GM12878 (cell line): Measurements from ENCODE around the gene ICAM4. TPM values are rescaled to one million over a fixed set of nuclear protein-coding genes. Genes with fewer than 3 reads are reported as not detected.

Experiments
- ATAC-seq: fragments of 200-7000 bp; cut with Tn5 transposase; 3 replicates; pipeline ENCODE4 v1.9.1; 2020; ENCODE audit warnings: mild to moderate bottlenecking, moderate library complexity
- BruUV-seq: library from RNA; stranded (reverse); fragments of 400-500 nt; replicated peaks from 2 replicates; lab custom pipeline; 2021; lab: Mats Ljungman, UMichigan
- CTCF ChIA-PET: fragments of 300-600 bp; sonication (Branson Sonifier 250); formaldehyde crosslinking; extraction: SDS; loops from one replicate; lab custom pipeline; 2021; ENCODE audit warnings: inconsistent platforms; lab: Yijun Ruan, JAX
- POLR2A ChIA-PET: fragments of 350-600 bp; formaldehyde crosslinking; extraction: SDS; loops from one replicate; lab custom pipeline; 2021; ENCODE audit warnings: inconsistent platforms; lab: Charles Lee
- RAD21 ChIA-PET: fragments of 300-600 bp; sonication (Branson Sonifier 250); formaldehyde crosslinking; loops from one replicate; lab custom pipeline; 2023; ENCODE audit warnings: antibody characterized with exemption; ENCODE audit not compliant: unreplicated experiment; lab: Charles Lee
- SMC1A ChIA-PET: fragments of 300-600 bp; sonication (Branson Sonifier 250); formaldehyde crosslinking; loops from one replicate; lab custom pipeline; 2023; ENCODE audit not compliant: unreplicated experiment, uncharacterized antibody; lab: Charles Lee
- DNase-seq: peaks from one replicate; pipeline ENCODE4 v3.0.0-alpha.2; 2011; ENCODE audit warnings: low read depth, low spot score
- FAIRE-seq: peaks from 3 replicates; lab custom pipeline; 2011; peaks lifted over from hg19 to GRCh38; lab: Jason Lieb, UNC
- H2AFZ ChIP-seq: 2 replicates; pipeline ENCODE4 v1.6.0; 2011; ENCODE audit warnings: low read depth, low read length, control low read depth; ENCODE audit not compliant: control insufficient read depth
- H3K27ac ChIP-seq: 2 replicates; pipeline ENCODE4 v1.5.1; 2011; ENCODE audit warnings: control low read depth; ENCODE audit not compliant: control insufficient read depth, insufficient read depth
- H3K27me3 ChIP-seq, 2 experiments: replicated peaks in 1 of 2; 2 replicates each; pipeline versions ENCODE4 v1.6.0 to v1.6.1; 2011; ENCODE audit warnings: low read length in 1 of 2; ENCODE audit not compliant: control insufficient read depth in 2 of 2, insufficient read depth in 2 of 2
- H3K36me3 ChIP-seq, 2 experiments: 2 replicates each; pipeline ENCODE4 v1.5.1; 2011; ENCODE audit warnings: low read length in 1 of 2; ENCODE audit not compliant: control insufficient read depth in 2 of 2, insufficient read depth in 2 of 2
- H3K4me1 ChIP-seq: 2 replicates; pipeline ENCODE4 v1.6.1; 2011; ENCODE audit warnings: mild to moderate bottlenecking, low read length, moderate library complexity, mixed read lengths; ENCODE audit not compliant: control insufficient read depth, insufficient read depth
- H3K4me2 ChIP-seq: 2 replicates; pipeline ENCODE4 v1.6.0; 2011; ENCODE audit warnings: control low read depth; ENCODE audit not compliant: control insufficient read depth, insufficient read depth
- H3K4me3 ChIP-seq: fragments of 200-600 bp; sonication (generic); 2 replicates; pipeline ENCODE4 v1.5.1; 2016
- H3K79me2 ChIP-seq: 2 replicates; pipeline ENCODE4 v1.6.0; 2011; ENCODE audit warnings: low read length; ENCODE audit not compliant: control insufficient read depth, insufficient read depth
- H3K9ac ChIP-seq: 2 replicates; pipeline ENCODE4 v1.8.0; 2011; ENCODE audit warnings: low read length, control low read depth, mixed read lengths; ENCODE audit not compliant: control insufficient read depth, insufficient read depth
- H3K9me3 ChIP-seq: replicated peaks from 3 replicates; pipeline ENCODE4 v1.5.1; 2011; ENCODE audit warnings: mild to moderate bottlenecking, low read length; ENCODE audit not compliant: control insufficient read depth, insufficient read depth
- H4K20me1 ChIP-seq: 2 replicates; pipeline ENCODE4 v1.6.0; 2011; ENCODE audit not compliant: control insufficient read depth, insufficient read depth
- DPF2 ChIP-seq: fragments of 450-650 bp; IDR thresholded peaks from 2 replicates; pipeline ENCODE4 v1.6.1; 2017; ENCODE audit warnings: mild to moderate bottlenecking
- NFYA ChIP-seq: IDR thresholded peaks from 2 replicates; pipeline ENCODE4 v1.6.1; 2011; ENCODE audit warnings: low read depth, mild to moderate bottlenecking, low read length, improper control_type of control experiment, borderline replicate concordance
- WGBS: methylation state at CpG from one replicate; pipeline ENCODE4 v1.1.6; 2016; ENCODE audit warnings: low lambda C conversion rate; ENCODE audit not compliant: insufficient replicate concordance, insufficient coverage; ENCODE audit errors: missing lambda C conversion rate; 5-methylcytosine and 5-hydroxymethylcytosine counted together
- in situ Hi-C: fragments of 300-500 bp; cut with MboI; formaldehyde crosslinking; loops from 9 replicates; pipeline ENCODE4 v1.14.3; 2018; ENCODE audit warnings: mixed read lengths
- intact Hi-C: fragments of 100-400 bp; cut with micrococcal nuclease; formaldehyde crosslinking; loops from one replicate; pipeline ENCODE4 v1.14.2; 2022; ENCODE audit not compliant: unreplicated experiment
- polyA plus RNA-seq, 11 experiments: library from polyadenylated mRNA; depleted of rRNA in 4 of 11; unstranded in 6 of 11; stranded (reverse) in 5 of 11; fragments of >200 nt; fragmentation: Nextera tagmentation in 4 of 11; fragmentation: Illumina TruSeq in 1 of 11; extraction: Ambion mirVana in 4 of 11; extraction: Trizol in 1 of 11; gene quantifications; 1 replicate in 1 of 11; 2 replicates in 10 of 11; pipeline versions ENCODE4 v1.2.1 to v1.2.3, GENCODE V29; 2011 to 2016; ENCODE audit warnings: inconsistent platforms in 2 of 11, missing spikeins in 2 of 11, low read depth in 1 of 11
- total RNA-seq, 4 experiments: library from RNA; depleted of rRNA in 3 of 4; stranded (reverse); fragments of >200 nt in 3 of 4; fragmentation: Illumina TruSeq in 1 of 4; extraction: Trizol in 1 of 4; gene quantifications; 2 replicates each; pipeline versions ENCODE4 v1.2.1 to v1.2.3, GENCODE V29; 2013 to 2021
- TF ChIP-seq, protein P1 (sequence below): fragments of 450-650 bp; IDR thresholded peaks from 2 replicates; pipeline ENCODE4 v1.6.1; 2018; ENCODE audit warnings: borderline replicate concordance, mild to moderate bottlenecking; ENCODE audit not compliant: partially characterized antibody

The ICAM4 gene
- total and polyA plus RNA-seq, 10 of the 15 experiments (the other 5 are each of a cell fraction or from before 2014, with no cell fraction given): 0.31 to 5.1 (median 1.7) TPM

GRCh38 chr19:10316229-10317044, 29.7 kb downstream of the ICAM4 start (continued):
- TF ChIP-seq, protein P1, sequence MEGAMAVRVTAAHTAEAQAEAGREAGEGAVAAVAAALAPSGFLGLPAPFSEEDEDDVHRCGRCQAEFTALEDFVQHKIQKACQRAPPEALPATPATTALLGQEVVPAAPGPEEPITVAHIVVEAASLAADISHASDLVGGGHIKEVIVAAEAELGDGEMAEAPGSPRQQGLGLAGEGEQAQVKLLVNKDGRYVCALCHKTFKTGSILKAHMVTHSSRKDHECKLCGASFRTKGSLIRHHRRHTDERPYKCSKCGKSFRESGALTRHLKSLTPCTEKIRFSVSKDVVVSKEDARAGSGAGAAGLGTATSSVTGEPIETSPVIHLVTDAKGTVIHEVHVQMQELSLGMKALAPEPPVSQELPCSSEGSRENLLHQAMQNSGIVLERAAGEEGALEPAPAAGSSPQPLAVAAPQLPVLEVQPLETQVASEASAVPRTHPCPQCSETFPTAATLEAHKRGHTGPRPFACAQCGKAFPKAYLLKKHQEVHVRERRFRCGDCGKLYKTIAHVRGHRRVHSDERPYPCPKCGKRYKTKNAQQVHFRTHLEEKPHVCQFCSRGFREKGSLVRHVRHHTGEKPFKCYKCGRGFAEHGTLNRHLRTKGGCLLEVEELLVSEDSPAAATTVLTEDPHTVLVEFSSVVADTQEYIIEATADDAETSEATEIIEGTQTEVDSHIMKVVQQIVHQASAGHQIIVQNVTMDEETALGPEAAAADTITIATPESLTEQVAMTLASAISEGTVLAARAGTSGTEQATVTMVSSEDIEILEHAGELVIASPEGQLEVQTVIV: no peak
- TF ChIP-seq DPF2: no peak

DNA sequence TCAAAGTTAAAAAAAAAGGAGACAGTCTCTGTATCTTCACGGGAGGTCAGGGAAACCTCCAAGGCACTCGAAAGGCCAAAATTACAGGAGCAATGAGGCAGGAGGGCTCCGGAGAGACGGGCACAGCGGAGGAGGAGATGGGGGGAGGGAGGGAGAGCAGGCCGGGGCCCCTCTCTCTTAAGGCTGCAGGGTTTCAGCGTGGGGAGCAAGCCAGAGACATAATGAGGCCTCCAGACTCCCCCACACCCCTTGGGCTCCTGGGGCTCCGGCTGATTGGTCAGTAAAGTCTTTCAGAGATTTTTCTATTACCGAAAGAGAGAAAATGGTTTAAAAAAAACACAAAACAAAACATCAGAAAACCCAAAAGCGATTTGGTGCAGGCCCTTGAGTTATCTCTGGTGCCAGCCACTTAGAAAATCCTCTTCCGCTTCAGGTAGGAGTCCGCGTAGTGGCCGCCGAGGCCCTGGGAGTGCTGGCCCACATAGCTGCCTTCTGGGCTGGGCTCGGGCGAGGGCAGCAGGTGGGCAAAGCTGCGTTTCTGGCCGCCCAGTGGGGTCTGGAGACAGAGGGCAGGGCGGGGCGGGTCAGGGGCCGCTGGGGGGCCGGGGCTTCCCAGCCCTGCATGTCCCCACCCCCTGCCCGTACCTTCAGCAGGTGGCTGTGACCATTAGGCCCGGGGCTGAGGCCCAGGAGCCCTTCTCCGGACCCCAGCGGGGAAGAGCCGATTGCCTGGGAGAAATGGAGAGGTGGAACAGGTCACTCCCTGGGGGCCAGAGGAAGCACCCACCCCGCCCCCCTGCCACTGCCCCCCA, 30.5 kb downstream of the ICAM4 start:
- FAIRE-seq (no peak), ATAC-seq (no peak)
- 74% methylated on average over 16 of the region's 29 CpGs for WGBS

More for the DNA sequence above, 30.5 kb downstream of the ICAM4 start:
- ChIA-PET RAD21 (interaction anchor here (0.6 to 1.7 kb wide), 3 partner anchors 16 to 157 kb away, joined by 3 read pairs; partner anchors contain the start of gene RAVER1), SMC1A (no interaction called here), CTCF (no interaction called here), POLR2A (interaction anchor here (0.5 kb wide), 1 partner anchor 46 kb away, joined by 3 read pairs; the partner anchor contains the start of gene ICAM1)
- no peak for TF ChIP-seq NFYA
- peaks cover 0 to 25% of the 10 kb centered on the region in 2 experiments; a peak in 3 of 4 replicates for H3K36me3 ChIP-seq
- H4K20me1 ChIP-seq: no peaks in the 10 kb centered on the region
- H3K9ac ChIP-seq: no peak overlapping the region
- H3K4me2 ChIP-seq: no peak overlapping the region
- H3K9me3 ChIP-seq: no peaks in the 10 kb centered on the region
- no peak overlapping the region for H3K27ac ChIP-seq
- BruUV-seq: no TSS peak
- H3K79me2 ChIP-seq: peaks cover 6% of the 10 kb centered on the region
- no peak overlapping the region for H2AFZ ChIP-seq
- H3K27me3 ChIP-seq: no peaks in the 10 kb centered on the region
- DNase-seq: no peak
- intact Hi-C loops: no loop called here
- peaks cover 5% of the 10 kb centered on the region for H3K4me1 ChIP-seq
- in situ Hi-C loops: no loop called here
- no peak overlapping the region for H3K4me3 ChIP-seq
